MM.1S (cell line): ENCODE data around the gene ATP13A5.

Source experiments
- DNase-seq: peaks from one replicate; pipeline ENCODE4 v3.0.0-alpha.2; 2015
- H2AFZ ChIP-seq: fragments of 300-600 bp; sonication (generic); 2 replicates; pipeline ENCODE4 v1.6.0; 2016; ENCODE audit warnings: antibody characterized with exemption, low read length
- H3F3A ChIP-seq: fragments of 300-600 bp; sonication (generic); 2 replicates; pipeline ENCODE4 v1.6.1; 2016; ENCODE audit warnings: mild to moderate bottlenecking, antibody characterized with exemption, low read length, moderate library complexity, mixed read lengths; ENCODE audit not compliant: insufficient read depth
- H3K27ac ChIP-seq: fragments of 300-600 bp; sonication (generic); 2 replicates; pipeline ENCODE4 v1.5.1; 2016; ENCODE audit warnings: mild to moderate bottlenecking, low read length
- H3K27me3 ChIP-seq: fragments of 300-600 bp; sonication (generic); replicated peaks from 2 replicates; pipeline ENCODE4 v1.6.0; 2016; ENCODE audit warnings: low read length; ENCODE audit not compliant: insufficient read depth
- H3K36me3 ChIP-seq: fragments of 300-600 bp; sonication (generic); replicated peaks from 2 replicates; pipeline ENCODE4 v1.6.1; 2016; ENCODE audit warnings: mild to moderate bottlenecking, low read length, mixed read lengths; ENCODE audit not compliant: insufficient read depth
- H3K4me1 ChIP-seq: fragments of 300-600 bp; sonication (generic); 2 replicates; pipeline ENCODE4 v1.6.1; 2016; ENCODE audit warnings: low read length, mixed read lengths
- H3K4me2 ChIP-seq: fragments of 300-600 bp; sonication (generic); 2 replicates; pipeline ENCODE4 v1.6.0; 2016; ENCODE audit warnings: low read depth, low read length
- H3K4me3 ChIP-seq: fragments of 300-600 bp; sonication (generic); 2 replicates; pipeline ENCODE4 v1.5.1; 2016; ENCODE audit warnings: low read length, mixed read lengths
- H3K79me2 ChIP-seq: fragments of 300-600 bp; sonication (generic); 2 replicates; pipeline ENCODE4 v1.6.1; 2016; ENCODE audit warnings: mixed run types, low read length, mixed read lengths
- H3K9ac ChIP-seq: fragments of 300-600 bp; sonication (generic); 2 replicates; pipeline ENCODE4 v1.6.1; 2016; ENCODE audit warnings: low read length, mixed read lengths
- H3K9me2 ChIP-seq: fragments of 300-600 bp; sonication (generic); replicated peaks from 2 replicates; pipeline ENCODE4 v1.6.1; 2016; ENCODE audit warnings: mild to moderate bottlenecking, low read length, mixed read lengths; ENCODE audit not compliant: insufficient read depth
- H3K9me3 ChIP-seq: fragments of 300-600 bp; sonication (generic); replicated peaks from 2 replicates; pipeline ENCODE4 v1.6.1; 2016; ENCODE audit warnings: mild to moderate bottlenecking, low read length, mixed read lengths; ENCODE audit not compliant: insufficient read depth
- H4K20me1 ChIP-seq: fragments of 300-600 bp; sonication (generic); 2 replicates; pipeline ENCODE4 v1.6.1; 2016; ENCODE audit warnings: mild to moderate bottlenecking, low read length, moderate library complexity, mixed read lengths; ENCODE audit not compliant: insufficient read depth
- EZH2 ChIP-seq: fragments of 300-600 bp; sonication (generic); optimal IDR thresholded peaks from 2 replicates; pipeline ENCODE3; 2017; ENCODE audit warnings: low read depth, mild to moderate bottlenecking, antibody characterized with exemption, low read length, mixed read lengths
- EZH2phosphoT487 ChIP-seq: fragments of 300-600 bp; sonication (generic); IDR thresholded peaks from 2 replicates; pipeline ENCODE4 v1.6.1; 2018; ENCODE audit warnings: antibody characterized with exemption, low read length
- TF ChIP-seq, protein P1 (sequence below): fragments of 300-600 bp; sonication (generic); IDR thresholded peaks from 2 replicates; pipeline ENCODE4 v1.5.1; 2016; ENCODE audit warnings: antibody characterized with exemption, low read length, mixed read lengths

The ATP13A5 gene

DNA sequence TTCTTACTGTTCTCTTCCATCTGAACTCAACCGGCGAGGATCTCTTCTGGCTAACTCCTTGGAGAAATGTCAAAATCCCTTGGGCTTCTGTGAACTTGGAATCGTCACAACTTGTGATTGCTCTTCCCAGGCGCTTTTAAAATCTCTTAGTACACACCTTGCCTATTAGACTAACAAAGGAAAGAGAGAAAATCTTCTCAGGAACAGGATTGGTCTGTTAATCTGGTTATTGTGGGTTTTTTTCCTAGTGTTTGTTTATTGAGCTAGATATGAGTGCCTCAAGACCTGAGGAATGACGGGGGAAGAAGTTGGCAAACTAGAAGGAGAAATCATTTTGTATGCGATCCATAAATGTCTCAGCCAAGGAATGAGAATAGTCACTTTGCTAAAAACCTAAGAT lies at the start of gene ATP13A5:
Gene ATP13A5 (minus strand): TSS at position 48 of the 400 bp plus-strand sequence. CDS start 28 bp downstream, at position 20.
- TF ChIP-seq EZH2phosphoT487, result no peak
- TF ChIP-seq, protein P1, sequence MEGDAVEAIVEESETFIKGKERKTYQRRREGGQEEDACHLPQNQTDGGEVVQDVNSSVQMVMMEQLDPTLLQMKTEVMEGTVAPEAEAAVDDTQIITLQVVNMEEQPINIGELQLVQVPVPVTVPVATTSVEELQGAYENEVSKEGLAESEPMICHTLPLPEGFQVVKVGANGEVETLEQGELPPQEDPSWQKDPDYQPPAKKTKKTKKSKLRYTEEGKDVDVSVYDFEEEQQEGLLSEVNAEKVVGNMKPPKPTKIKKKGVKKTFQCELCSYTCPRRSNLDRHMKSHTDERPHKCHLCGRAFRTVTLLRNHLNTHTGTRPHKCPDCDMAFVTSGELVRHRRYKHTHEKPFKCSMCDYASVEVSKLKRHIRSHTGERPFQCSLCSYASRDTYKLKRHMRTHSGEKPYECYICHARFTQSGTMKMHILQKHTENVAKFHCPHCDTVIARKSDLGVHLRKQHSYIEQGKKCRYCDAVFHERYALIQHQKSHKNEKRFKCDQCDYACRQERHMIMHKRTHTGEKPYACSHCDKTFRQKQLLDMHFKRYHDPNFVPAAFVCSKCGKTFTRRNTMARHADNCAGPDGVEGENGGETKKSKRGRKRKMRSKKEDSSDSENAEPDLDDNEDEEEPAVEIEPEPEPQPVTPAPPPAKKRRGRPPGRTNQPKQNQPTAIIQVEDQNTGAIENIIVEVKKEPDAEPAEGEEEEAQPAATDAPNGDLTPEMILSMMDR, result no peak
- Histone ChIP-seq H2AFZ (no peak within 1 kb of the TSS), H3F3A (no peaks in the 10 kb centered on the region)

DNA sequence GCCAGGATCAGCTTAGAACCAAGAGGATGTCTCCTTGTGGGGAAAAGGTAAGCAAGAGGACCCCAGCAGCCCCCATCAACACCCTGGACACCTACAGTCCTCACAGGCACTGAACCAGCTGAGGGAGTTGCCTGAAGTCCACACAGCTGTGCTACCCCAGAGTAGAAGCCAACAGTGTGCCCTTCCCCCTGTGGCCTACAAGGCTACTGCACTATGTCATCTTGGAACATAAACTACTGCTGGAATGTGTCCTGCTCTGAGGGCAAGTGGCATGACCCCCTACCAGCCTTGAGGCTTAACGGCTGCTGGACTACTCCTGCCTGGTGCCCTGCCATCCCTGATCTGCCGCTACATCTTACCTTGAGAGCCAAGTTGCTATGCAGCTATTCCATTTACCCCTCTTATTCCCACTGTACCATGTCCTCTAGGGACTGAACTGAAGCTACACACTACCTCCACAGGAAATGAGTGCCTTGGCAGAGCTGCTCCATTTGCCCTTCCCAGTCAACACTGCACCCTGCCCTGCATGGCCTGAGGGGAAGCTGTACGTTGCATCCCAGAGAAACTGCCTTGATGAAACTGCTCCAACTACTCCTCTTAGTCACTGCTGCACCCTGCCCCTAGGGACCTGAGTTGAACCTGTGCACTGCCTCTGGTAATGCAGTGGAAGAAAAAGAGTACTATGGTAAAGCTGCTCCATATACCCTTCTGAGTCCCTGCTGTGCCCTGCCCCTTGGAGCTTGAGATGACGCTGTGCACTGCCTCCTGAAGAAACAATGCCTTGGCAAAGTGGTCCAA lies 40.2 kb upstream of the ATP13A5 start:
- H3K4me3 ChIP-seq, result no peak overlapping the region
- H3K27me3 ChIP-seq, result no peaks in the 10 kb centered on the region
- H3F3A ChIP-seq, result no peaks in the 10 kb centered on the region
- H3K79me2 ChIP-seq, result no peaks in the 10 kb centered on the region
- H3K9me2 ChIP-seq, result no peaks in the 10 kb centered on the region
- no peaks in the 10 kb centered on the region for H3K4me1 ChIP-seq
- H4K20me1 ChIP-seq, result no peaks in the 10 kb centered on the region
- no peaks in the 10 kb centered on the region for H3K9me3 ChIP-seq
- no peak overlapping the region for H3K27ac ChIP-seq
- H3K36me3 ChIP-seq, result no peaks in the 10 kb centered on the region
- no peak overlapping the region for H3K9ac ChIP-seq
- DNase-seq, result no peak
- H2AFZ ChIP-seq, result no peak overlapping the region
- TF ChIP-seq, protein P1, result no peak
- no peak overlapping the region for H3K4me2 ChIP-seq

More for the DNA sequence above, at the start of gene ATP13A5:
- H3K27me3 ChIP-seq, result no peaks in the 10 kb centered on the region
- H3K4me3 ChIP-seq, result no peak within 1 kb of the TSS
- H3K9me3 ChIP-seq, result no peaks in the 10 kb centered on the region
- no peak within 1 kb of the TSS for H3K4me2 ChIP-seq
- H3K27ac ChIP-seq, result no peak within 1 kb of the TSS
- H3K4me1 ChIP-seq, result no peaks in the 10 kb centered on the region
- no peak within 1 kb of the TSS for H3K9ac ChIP-seq
- H3K79me2 ChIP-seq, result no peaks in the 10 kb centered on the region
- no peaks in the 10 kb centered on the region for H3K36me3 ChIP-seq
- H4K20me1 ChIP-seq, result no peaks in the 10 kb centered on the region
- no peak for DNase-seq
- H3K9me2 ChIP-seq, result no peaks in the 10 kb centered on the region

DNA sequence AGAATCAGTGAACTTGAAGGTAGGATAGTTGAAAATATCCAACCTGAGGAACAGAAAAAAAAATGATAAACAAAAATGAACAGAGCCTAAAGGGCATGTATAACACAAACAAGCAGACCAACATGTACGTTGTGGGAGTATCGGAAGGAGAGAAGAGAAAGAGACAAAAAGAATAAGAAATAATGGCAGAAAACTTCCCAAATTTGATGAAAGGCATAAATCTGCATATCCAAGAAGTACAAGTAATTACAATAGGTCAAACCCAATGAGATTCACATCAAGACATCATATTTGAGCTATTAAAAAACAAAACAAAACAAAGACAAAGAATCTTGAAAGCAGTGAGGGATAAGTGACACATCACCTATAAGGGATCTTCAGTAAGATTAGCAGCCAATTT lies 38.1 kb upstream of the ATP13A5 start:
- no peaks in the 10 kb centered on the region for H3K27me3 ChIP-seq
- no peak overlapping the region for H3K27ac ChIP-seq
- no peaks in the 10 kb centered on the region for H3K79me2 ChIP-seq
- no peak overlapping the region for H2AFZ ChIP-seq
- H3K36me3 ChIP-seq, result no peaks in the 10 kb centered on the region
- TF ChIP-seq, protein P1, result no peak
- TF ChIP-seq EZH2phosphoT487, result no peak
- TF ChIP-seq EZH2, result no peak
- H3K4me2 ChIP-seq, result no peak overlapping the region
- no peak overlapping the region for H3K4me3 ChIP-seq
- no peaks in the 10 kb centered on the region for H3K4me1 ChIP-seq
- no peaks in the 10 kb centered on the region for H3K9me2 ChIP-seq
- H4K20me1 ChIP-seq, result no peaks in the 10 kb centered on the region
- H3F3A ChIP-seq, result no peaks in the 10 kb centered on the region
- no peak for DNase-seq
- H3K9ac ChIP-seq, result no peak overlapping the region
- no peaks in the 10 kb centered on the region for H3K9me3 ChIP-seq
